ENCODE results near the gene OSTF1.
A peak's percentile ranks its signal among the peaks of the same experiment; 100 is the strongest.

The OSTF1 gene

GRCh38 chr9:75101004-75101588, 12.8 kb downstream of the OSTF1 start:
- no peak for ATAC-seq
- no peaks in the 10 kb centered on the region for H3K27me3 Mint-ChIP-seq
- H3K27ac Mint-ChIP-seq, result no peak overlapping the region
- no peak overlapping the region for H3K4me3 Mint-ChIP-seq
- no peak for DNase-seq
- H3K9me3 Mint-ChIP-seq, result no peaks in the 10 kb centered on the region
- H3K36me3 Mint-ChIP-seq (ENCODE audit: low read depth), result peaks cover 11% of the 10 kb centered on the region
- peaks cover 61% of the 10 kb centered on the region for H3K4me1 Mint-ChIP-seq

- Mint-ChIP-seq H3K4me1 (peaks cover 55% of the 10 kb centered on the region), H3K27me3 (no peaks in the 10 kb centered on the region), H3K9me3 (no peaks in the 10 kb centered on the region), H3K36me3 (ENCODE audit: low read depth) (peaks cover 10% of the 10 kb centered on the region), H3K4me3 (no peak overlapping the region), H3K27ac (no peak overlapping the region)
- ATAC-seq (no peak), DNase-seq (no peak)
These were observed 14.0 kb downstream of the OSTF1 start for GRCh38 chr9:75102177-75102790.

- no peak for ATAC-seq
- Mint-ChIP-seq H3K27ac (no peak overlapping the region), H3K36me3 (ENCODE audit: low read depth) (peaks cover 4% of the 10 kb centered on the region), H3K9me3 (no peaks in the 10 kb centered on the region), H3K4me3 (no peak overlapping the region), H3K4me1 (peaks cover 57% of the 10 kb centered on the region), H3K27me3 (no peaks in the 10 kb centered on the region)
- DNase-seq, result no peak
These were observed 16.3 kb downstream of the OSTF1 start for GRCh38 chr9:75104607-75105006.

GRCh38 chr9:75105019-75105540, 16.8 kb downstream of the OSTF1 start:
- Mint-ChIP-seq H3K27me3 (no peaks in the 10 kb centered on the region), H3K36me3 (ENCODE audit: low read depth) (peaks cover 5% of the 10 kb centered on the region), H3K9me3 (no peaks in the 10 kb centered on the region), H3K27ac (no peak overlapping the region), H3K4me1 (peaks cover 56% of the 10 kb centered on the region), H3K4me3 (no peak overlapping the region)
- DNase-seq (no peak), ATAC-seq (no peak)

- Mint-ChIP-seq H3K4me3 (no peak overlapping the region), H3K27me3 (no peaks in the 10 kb centered on the region), H3K36me3 (ENCODE audit: low read depth) (peaks cover 7% of the 10 kb centered on the region), H3K9me3 (no peaks in the 10 kb centered on the region), H3K27ac (no peak overlapping the region), H3K4me1 (peaks cover 59% of the 10 kb centered on the region)
- DNase-seq, result no peak
- no peak for ATAC-seq
These were observed 17.5 kb downstream of the OSTF1 start for GRCh38 chr9:75105841-75106240.

- Mint-ChIP-seq H3K36me3 (ENCODE audit: low read depth) (peaks cover 7% of the 10 kb centered on the region), H3K4me1 (peaks cover 57% of the 10 kb centered on the region), H3K27ac (no peak overlapping the region), H3K9me3 (no peaks in the 10 kb centered on the region), H3K27me3 (no peaks in the 10 kb centered on the region), H3K4me3 (no peak overlapping the region)
- DNase-seq, result no peak
- ATAC-seq, result no peak
These were observed 18.5 kb downstream of the OSTF1 start for GRCh38 chr9:75106857-75107256.

- Mint-ChIP-seq H3K9me3 (no peaks in the 10 kb centered on the region), H3K4me3 (no peak overlapping the region), H3K27me3 (no peaks in the 10 kb centered on the region), H3K27ac (peak overlapping the region; percentile 13), H3K4me1 (peaks cover 62% of the 10 kb centered on the region), H3K36me3 (ENCODE audit: low read depth) (peaks cover 3% of the 10 kb centered on the region)
- ATAC-seq (no peak), DNase-seq (no peak)
These were observed 20.3 kb downstream of the OSTF1 start for GRCh38 chr9:75108571-75108970.

GRCh38 chr9:75109210-75109839, 21.0 kb downstream of the OSTF1 start:
- H3K27me3 Mint-ChIP-seq, result no peaks in the 10 kb centered on the region
- H3K4me3 Mint-ChIP-seq, result no peak overlapping the region
- H3K9me3 Mint-ChIP-seq, result no peaks in the 10 kb centered on the region
- DNase-seq (no peak), ATAC-seq (no peak)
- H3K36me3 Mint-ChIP-seq (ENCODE audit: low read depth), result peaks cover 3% of the 10 kb centered on the region
- no peak overlapping the region for H3K27ac Mint-ChIP-seq
- H3K4me1 Mint-ChIP-seq, result peaks cover 66% of the 10 kb centered on the region

- DNase-seq (no peak), ATAC-seq (peak; percentile 40)
- Mint-ChIP-seq H3K9me3 (no peaks in the 10 kb centered on the region), H3K27me3 (no peaks in the 10 kb centered on the region), H3K36me3 (ENCODE audit: low read depth) (peaks cover 3% of the 10 kb centered on the region), H3K4me3 (no peak overlapping the region), H3K27ac (no peak overlapping the region), H3K4me1 (peaks cover 52% of the 10 kb centered on the region)
These were observed 22.8 kb downstream of the OSTF1 start for GRCh38 chr9:75111019-75111622.

GRCh38 chr9:75112789-75113188, 24.5 kb downstream of the OSTF1 start:
- Mint-ChIP-seq H3K4me1 (peaks cover 55% of the 10 kb centered on the region), H3K27ac (no peak overlapping the region)

GRCh38 chr9:75116306-75116705, 28.0 kb downstream of the OSTF1 start:
- ATAC-seq (no peak), DNase-seq (no peak)
- Mint-ChIP-seq H3K27ac (no peak overlapping the region), H3K27me3 (no peaks in the 10 kb centered on the region), H3K4me3 (no peak overlapping the region), H3K9me3 (peaks cover 10% of the 10 kb centered on the region), H3K4me1 (peaks cover 52% of the 10 kb centered on the region), H3K36me3 (ENCODE audit: low read depth) (peaks cover 28% of the 10 kb centered on the region)

More at GRCh38 chr9:75112789-75113188, 24.5 kb downstream of the OSTF1 start:
- H3K4me3 Mint-ChIP-seq, result no peak overlapping the region
- H3K27me3 Mint-ChIP-seq, result no peaks in the 10 kb centered on the region
- H3K9me3 Mint-ChIP-seq, result peaks cover under 1% of the 10 kb centered on the region
- peaks cover 7% of the 10 kb centered on the region for H3K36me3 Mint-ChIP-seq (ENCODE audit: low read depth)
- ATAC-seq, result no peak
- DNase-seq, result no peak

GRCh38 chr9:75117564-75117963, 29.2 kb downstream of the OSTF1 start:
- peak; percentile 72 for ATAC-seq
- DNase-seq, result no peak
- peaks cover 10% of the 10 kb centered on the region for H3K9me3 Mint-ChIP-seq
- peaks cover 34% of the 10 kb centered on the region for H3K36me3 Mint-ChIP-seq (ENCODE audit: low read depth)
- H3K4me3 Mint-ChIP-seq, result no peak overlapping the region
- peaks cover 52% of the 10 kb centered on the region for H3K4me1 Mint-ChIP-seq
- H3K27ac Mint-ChIP-seq, result no peak overlapping the region
- H3K27me3 Mint-ChIP-seq, result no peaks in the 10 kb centered on the region

GRCh38 chr9:75120686-75121085, 32.4 kb downstream of the OSTF1 start:
- Mint-ChIP-seq H3K4me1 (peaks cover 50% of the 10 kb centered on the region), H3K27ac (no peak overlapping the region), H3K4me3 (no peak overlapping the region), H3K36me3 (ENCODE audit: low read depth) (peaks cover 38% of the 10 kb centered on the region), H3K27me3 (no peaks in the 10 kb centered on the region), H3K9me3 (peaks cover 10% of the 10 kb centered on the region)
- no peak for DNase-seq
- ATAC-seq, result no peak

GRCh38 chr9:75121914-75122558, 33.7 kb downstream of the OSTF1 start:
- DNase-seq (no peak), ATAC-seq (no peak)
- Mint-ChIP-seq H3K27ac (no peak overlapping the region), H3K27me3 (no peaks in the 10 kb centered on the region), H3K4me1 (peaks cover 47% of the 10 kb centered on the region), H3K4me3 (no peak overlapping the region), H3K36me3 (ENCODE audit: low read depth) (peaks cover 38% of the 10 kb centered on the region), H3K9me3 (peaks cover 10% of the 10 kb centered on the region)

Data from activated naive CD8-positive, alpha-beta T cell treated with anti-CD3 and anti-CD28 coated beads, Interleukin-2, amount 50 U/mL, for 24 hours (primary cell).